ENCODE measurements around the gene AMMECR1L. TPM values are rescaled to one million over a fixed set of nuclear protein-coding genes. Genes with fewer than 3 reads are reported as not detected.

The AMMECR1L gene
- total RNA-seq, 1 experiment from 2014 or later: 19.1 TPM

- BruUV-seq (replicated peaks): no TSS peak
- intact Hi-C loops (cut with micrococcal nuclease): no loop called here
- TF ChIP-seq, protein P1, sequence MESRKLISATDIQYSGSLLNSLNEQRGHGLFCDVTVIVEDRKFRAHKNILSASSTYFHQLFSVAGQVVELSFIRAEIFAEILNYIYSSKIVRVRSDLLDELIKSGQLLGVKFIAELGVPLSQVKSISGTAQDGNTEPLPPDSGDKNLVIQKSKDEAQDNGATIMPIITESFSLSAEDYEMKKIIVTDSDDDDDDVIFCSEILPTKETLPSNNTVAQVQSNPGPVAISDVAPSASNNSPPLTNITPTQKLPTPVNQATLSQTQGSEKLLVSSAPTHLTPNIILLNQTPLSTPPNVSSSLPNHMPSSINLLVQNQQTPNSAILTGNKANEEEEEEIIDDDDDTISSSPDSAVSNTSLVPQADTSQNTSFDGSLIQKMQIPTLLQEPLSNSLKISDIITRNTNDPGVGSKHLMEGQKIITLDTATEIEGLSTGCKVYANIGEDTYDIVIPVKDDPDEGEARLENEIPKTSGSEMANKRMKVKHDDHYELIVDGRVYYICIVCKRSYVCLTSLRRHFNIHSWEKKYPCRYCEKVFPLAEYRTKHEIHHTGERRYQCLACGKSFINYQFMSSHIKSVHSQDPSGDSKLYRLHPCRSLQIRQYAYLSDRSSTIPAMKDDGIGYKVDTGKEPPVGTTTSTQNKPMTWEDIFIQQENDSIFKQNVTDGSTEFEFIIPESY (IDR thresholded peaks at IDR 0.05; ENCODE audit: extremely low read depth, insufficient replicate concordance, low read length): no peak
- H3K4me2 ChIP-seq (ENCODE audit: low read length): no peak overlapping the region
- ChIA-PET CTCF (no interaction called here), RAD21 (ENCODE audit: low non-redundant PET in 1 of 2, low total read pairs in 2 of 2, uncharacterized antibody in 2 of 2, unreplicated experiment in 2 of 2) (no interaction called here), POLR2A (no interaction called here)
- ATAC-seq (no peak), DNase-seq (ENCODE audit: low read depth, low spot score) (no peak)
- H3K27ac ChIP-seq (ENCODE audit: low read depth, low read length): no peak overlapping the region
- H3K9me2 ChIP-seq (ENCODE audit: insufficient read depth): no peaks in the 10 kb centered on the region
- H3K9me3 ChIP-seq (ENCODE audit: control insufficient read depth in 1 of 2, insufficient read depth in 1 of 2, low read depth in 1 of 2, low read length in 2 of 2): no peaks in the 10 kb centered on the region
- peaks cover 8% of the 10 kb centered on the region; the same call in 1 of the 2 replicates for H4K20me1 ChIP-seq (ENCODE audit: insufficient read depth)
- H3K4me3 ChIP-seq (replicated peaks in 1 of 2; ENCODE audit: low read depth in 1 of 2, low read length in 2 of 2): no peak overlapping the region
- H3K79me2 ChIP-seq (ENCODE audit: insufficient read depth, low read length): peaks cover 92% of the 10 kb centered on the region
- no peak overlapping the region for H2AFZ ChIP-seq (ENCODE audit: low read depth, low read length, poor library complexity, severe bottlenecking)
- H3K9ac ChIP-seq (ENCODE audit: low read length): no peak overlapping the region
- H3K36me3 ChIP-seq (ENCODE audit: control insufficient read depth in 1 of 2, insufficient read depth in 2 of 2, low read length in 2 of 2): peaks cover 24 to 38% of the 10 kb centered on the region in 2 experiments
- H3K27me3 ChIP-seq (ENCODE audit: insufficient read depth, low read length): no peaks in the 10 kb centered on the region
- no peaks in the 10 kb centered on the region for H3K4me1 ChIP-seq (ENCODE audit: control insufficient read depth in 1 of 2, insufficient read depth in 2 of 2, low read length in 2 of 2)
Observed at GRCh38 chr2:127873707-127874303, 12.0 kb downstream of the AMMECR1L start.

- Histone ChIP-seq H3K4me2 (ENCODE audit: low read length) (no peak overlapping the region), H3K36me3 (ENCODE audit: control insufficient read depth in 1 of 2, insufficient read depth in 2 of 2, low read length in 2 of 2) (peaks cover 28 to 38% of the 10 kb centered on the region in 2 experiments), H3K4me1 (ENCODE audit: control insufficient read depth in 1 of 2, insufficient read depth in 2 of 2, low read length in 2 of 2) (no peaks in the 10 kb centered on the region), H3K9me2 (ENCODE audit: insufficient read depth) (no peaks in the 10 kb centered on the region), H3K9ac (ENCODE audit: low read length) (no peak overlapping the region), H4K20me1 (ENCODE audit: insufficient read depth) (no peaks in the 10 kb centered on the region), H3K9me3 (ENCODE audit: control insufficient read depth in 1 of 2, insufficient read depth in 1 of 2, low read depth in 1 of 2, low read length in 2 of 2) (no peaks in the 10 kb centered on the region), H3K79me2 (ENCODE audit: insufficient read depth, low read length) (peaks cover 87% of the 10 kb centered on the region), H3K27ac (ENCODE audit: low read depth, low read length) (no peak overlapping the region), H3K4me3 (replicated peaks in 1 of 2; ENCODE audit: low read depth in 1 of 2, low read length in 2 of 2) (no peak overlapping the region), H3K27me3 (ENCODE audit: insufficient read depth, low read length) (no peaks in the 10 kb centered on the region), H2AFZ (ENCODE audit: low read depth, low read length, poor library complexity, severe bottlenecking) (no peak overlapping the region)
- ChIA-PET RAD21 (ENCODE audit: low non-redundant PET in 1 of 2, low total read pairs in 2 of 2, uncharacterized antibody in 2 of 2, unreplicated experiment in 2 of 2) (no interaction called here), CTCF (no interaction called here), POLR2A (no interaction called here)
- intact Hi-C loops (cut with micrococcal nuclease): no loop called here
- ATAC-seq: no peak
- TF ChIP-seq, protein P2, sequence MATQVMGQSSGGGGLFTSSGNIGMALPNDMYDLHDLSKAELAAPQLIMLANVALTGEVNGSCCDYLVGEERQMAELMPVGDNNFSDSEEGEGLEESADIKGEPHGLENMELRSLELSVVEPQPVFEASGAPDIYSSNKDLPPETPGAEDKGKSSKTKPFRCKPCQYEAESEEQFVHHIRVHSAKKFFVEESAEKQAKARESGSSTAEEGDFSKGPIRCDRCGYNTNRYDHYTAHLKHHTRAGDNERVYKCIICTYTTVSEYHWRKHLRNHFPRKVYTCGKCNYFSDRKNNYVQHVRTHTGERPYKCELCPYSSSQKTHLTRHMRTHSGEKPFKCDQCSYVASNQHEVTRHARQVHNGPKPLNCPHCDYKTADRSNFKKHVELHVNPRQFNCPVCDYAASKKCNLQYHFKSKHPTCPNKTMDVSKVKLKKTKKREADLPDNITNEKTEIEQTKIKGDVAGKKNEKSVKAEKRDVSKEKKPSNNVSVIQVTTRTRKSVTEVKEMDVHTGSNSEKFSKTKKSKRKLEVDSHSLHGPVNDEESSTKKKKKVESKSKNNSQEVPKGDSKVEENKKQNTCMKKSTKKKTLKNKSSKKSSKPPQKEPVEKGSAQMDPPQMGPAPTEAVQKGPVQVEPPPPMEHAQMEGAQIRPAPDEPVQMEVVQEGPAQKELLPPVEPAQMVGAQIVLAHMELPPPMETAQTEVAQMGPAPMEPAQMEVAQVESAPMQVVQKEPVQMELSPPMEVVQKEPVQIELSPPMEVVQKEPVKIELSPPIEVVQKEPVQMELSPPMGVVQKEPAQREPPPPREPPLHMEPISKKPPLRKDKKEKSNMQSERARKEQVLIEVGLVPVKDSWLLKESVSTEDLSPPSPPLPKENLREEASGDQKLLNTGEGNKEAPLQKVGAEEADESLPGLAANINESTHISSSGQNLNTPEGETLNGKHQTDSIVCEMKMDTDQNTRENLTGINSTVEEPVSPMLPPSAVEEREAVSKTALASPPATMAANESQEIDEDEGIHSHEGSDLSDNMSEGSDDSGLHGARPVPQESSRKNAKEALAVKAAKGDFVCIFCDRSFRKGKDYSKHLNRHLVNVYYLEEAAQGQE (IDR thresholded peaks at IDR 0.05; ENCODE audit: low read depth): no peak
- TF ChIP-seq EZH2phosphoT487 (IDR thresholded peaks at IDR 0.05; ENCODE audit: borderline replicate concordance) (no peak), MAX (IDR thresholded peaks at IDR 0.05) (no peak), JUND (IDR thresholded peaks at IDR 0.05) (no peak)
- no TSS peak for BruUV-seq (replicated peaks)
- DNase-seq (ENCODE audit: low read depth, low spot score): no peak
Observed at GRCh38 chr2:127872354-127872753, 13.4 kb downstream of the AMMECR1L start.

Measured in HCT116 (cell line).